Adrenal gland (tissue), 5 donors: Measurements from ENCODE around the gene EDN2.

ENCODE experiments used
- POLR2A ChIP-seq, 2 donors: fragments of 450-650 bp; IDR thresholded peaks; one replicate each; pipeline ENCODE4 v1.6.1; 2017; ENCODE audit warnings: antibody characterized with exemption in 2 of 2, mild to moderate bottlenecking in 2 of 2, moderate library complexity in 1 of 2
- TF ChIP-seq, protein P1 (sequence below), 6 experiments: fragments of 450-650 bp in 4 of 6; fragments of 200-600 bp in 2 of 6; sonication (generic) in 1 of 6; IDR thresholded peaks; 1 replicate in 5 of 6; 2 replicates in 1 of 6; pipeline versions ENCODE4 v1.5.1 to v1.8.0; 2016 to 2021; ENCODE audit warnings: antibody characterized with exemption in 6 of 6, mild to moderate bottlenecking in 2 of 6, moderate library complexity in 1 of 6
- donor health status: DM: no; HTN: no; CAD: no.

DNA sequence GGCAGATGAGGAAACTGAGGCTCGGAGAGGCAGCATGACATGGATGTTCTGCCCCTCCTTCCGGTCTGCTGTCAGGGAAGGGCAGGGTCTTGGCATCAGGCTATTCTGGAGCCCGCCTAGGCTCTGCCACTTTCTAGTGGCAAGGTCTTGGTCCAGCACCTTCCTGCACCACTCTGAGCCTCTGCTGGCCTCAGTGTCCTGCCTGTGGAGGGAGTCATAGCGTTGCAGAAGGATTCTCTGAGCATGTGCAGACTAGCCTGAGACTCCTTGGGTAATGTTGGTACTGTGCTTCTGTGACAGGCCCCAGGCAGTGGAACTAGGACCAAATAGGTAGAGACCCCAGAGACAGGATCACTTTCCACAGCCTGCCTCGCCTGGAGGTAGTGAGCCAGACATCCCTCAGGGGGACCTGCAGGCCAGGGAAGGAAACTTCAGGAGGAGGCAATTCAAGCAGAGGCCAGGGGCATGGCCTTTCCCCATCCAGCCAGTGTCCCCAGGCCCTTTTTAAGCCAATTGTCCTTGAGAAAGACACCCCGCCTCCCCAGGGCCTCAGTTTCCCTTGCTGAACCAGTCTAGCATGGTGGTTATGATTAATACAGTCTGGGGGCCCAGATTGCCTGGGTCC lies 10.6 kb downstream of the EDN2 start:
- TF ChIP-seq, protein P1, sequence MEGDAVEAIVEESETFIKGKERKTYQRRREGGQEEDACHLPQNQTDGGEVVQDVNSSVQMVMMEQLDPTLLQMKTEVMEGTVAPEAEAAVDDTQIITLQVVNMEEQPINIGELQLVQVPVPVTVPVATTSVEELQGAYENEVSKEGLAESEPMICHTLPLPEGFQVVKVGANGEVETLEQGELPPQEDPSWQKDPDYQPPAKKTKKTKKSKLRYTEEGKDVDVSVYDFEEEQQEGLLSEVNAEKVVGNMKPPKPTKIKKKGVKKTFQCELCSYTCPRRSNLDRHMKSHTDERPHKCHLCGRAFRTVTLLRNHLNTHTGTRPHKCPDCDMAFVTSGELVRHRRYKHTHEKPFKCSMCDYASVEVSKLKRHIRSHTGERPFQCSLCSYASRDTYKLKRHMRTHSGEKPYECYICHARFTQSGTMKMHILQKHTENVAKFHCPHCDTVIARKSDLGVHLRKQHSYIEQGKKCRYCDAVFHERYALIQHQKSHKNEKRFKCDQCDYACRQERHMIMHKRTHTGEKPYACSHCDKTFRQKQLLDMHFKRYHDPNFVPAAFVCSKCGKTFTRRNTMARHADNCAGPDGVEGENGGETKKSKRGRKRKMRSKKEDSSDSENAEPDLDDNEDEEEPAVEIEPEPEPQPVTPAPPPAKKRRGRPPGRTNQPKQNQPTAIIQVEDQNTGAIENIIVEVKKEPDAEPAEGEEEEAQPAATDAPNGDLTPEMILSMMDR (IDR thresholded peaks at IDR 0.05) = no peak
- TF ChIP-seq POLR2A (IDR thresholded peaks at IDR 0.05) = no peak
